GM19043 (cell line): Measurements from ENCODE around the gene PSD4.

Source experiments
- ATAC-seq: cut with Tn5 transposase; IDR thresholded peaks from one replicate; pipeline ENCODE4 v1.9.1; 2021; ENCODE audit warnings: low read depth; ENCODE audit not compliant: unreplicated experiment

The PSD4 gene

GRCh38 chr2:113257516-113258264 is 83.9 kb downstream of the PSD4 start:
- no peak for ATAC-seq

DNA sequence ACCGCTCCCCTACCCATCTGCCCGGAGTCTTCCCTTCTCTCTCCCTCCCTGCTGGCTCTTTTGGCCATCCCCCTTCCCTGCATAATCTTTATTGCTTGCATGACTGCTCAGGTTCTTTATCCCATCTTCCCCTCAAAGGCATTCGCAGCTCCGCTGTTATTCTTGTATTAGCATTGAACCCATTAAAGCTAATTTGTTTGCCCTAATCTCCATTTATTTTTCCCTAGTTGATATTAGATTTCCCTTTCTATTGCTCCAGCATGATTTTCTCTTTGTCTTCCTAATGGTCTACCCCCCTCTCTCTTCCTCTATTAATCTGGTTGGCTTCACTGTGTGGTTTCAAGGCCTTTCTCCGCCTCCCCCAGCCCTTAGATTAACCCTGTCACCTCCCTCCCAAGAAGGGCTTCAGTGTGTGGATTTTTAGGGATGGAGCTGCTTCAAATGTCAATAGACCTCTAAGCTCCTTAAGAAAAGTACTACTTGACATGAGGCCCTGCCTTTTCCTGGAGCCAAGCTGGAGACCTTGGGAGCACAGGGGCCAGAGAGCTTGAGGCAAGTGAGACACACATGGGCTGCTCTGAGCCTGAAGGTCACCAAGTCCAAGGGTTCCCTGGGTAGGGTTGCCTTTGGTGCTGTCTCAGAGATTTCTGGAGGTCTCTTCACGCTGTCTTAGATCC is 84.8 kb downstream of the PSD4 start:
- no peak for ATAC-seq
